Measurements from ENCODE around the gene ARHGDIA.

The ARHGDIA gene

DNA sequence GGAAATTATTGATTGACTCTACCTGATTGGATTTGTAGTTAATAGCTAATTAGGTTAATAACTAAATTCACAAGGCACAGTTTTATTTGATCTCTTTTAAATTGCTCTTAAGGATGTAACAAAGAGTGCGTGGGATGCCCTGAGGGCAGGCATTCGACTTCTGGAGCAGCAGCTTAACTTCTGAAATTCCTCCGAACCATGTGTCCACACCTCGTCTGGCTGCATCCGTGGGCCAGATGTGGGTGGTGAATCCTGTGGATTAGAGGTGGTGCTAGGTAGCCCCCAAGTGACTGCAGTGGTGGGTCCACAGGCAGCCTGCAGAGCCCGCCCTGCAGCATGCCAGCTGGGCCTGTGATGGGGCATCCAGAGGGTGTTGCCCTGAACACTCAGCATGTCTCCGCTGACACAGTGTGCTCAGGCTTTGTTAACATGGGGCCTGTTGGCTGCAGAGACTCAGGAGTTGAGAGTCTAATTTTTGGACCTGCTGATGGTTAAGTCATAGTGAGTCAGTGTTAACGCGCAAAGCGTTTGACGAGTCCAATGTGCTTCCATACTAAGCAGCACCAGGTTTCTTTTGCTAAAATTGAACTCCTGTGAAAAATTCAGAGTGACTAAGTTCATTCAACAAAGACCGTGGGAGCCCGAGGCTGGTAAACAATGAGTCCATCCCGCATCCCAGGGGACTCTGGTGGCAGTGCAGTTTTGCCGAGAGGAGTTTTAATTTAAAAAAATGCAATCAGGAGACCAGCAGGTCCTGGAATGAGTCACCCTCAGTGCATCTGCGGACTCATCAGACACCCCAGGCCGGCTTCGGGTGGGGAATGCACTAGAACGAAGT lies 27.1 kb upstream of the ARHGDIA start:
- no peak for DNase-seq
- no peaks in the 10 kb centered on the region for H4K20me1 ChIP-seq (ENCODE audit: insufficient read depth, low read length)
- H3K36me3 ChIP-seq (replicated peaks; ENCODE audit: insufficient read depth, low read length): no peaks in the 10 kb centered on the region
- no peaks in the 10 kb centered on the region for H3K9me2 ChIP-seq (replicated peaks; ENCODE audit: insufficient read depth, low read length)
- H2AFZ ChIP-seq (ENCODE audit: low read length): no peak overlapping the region
- H3K9me3 ChIP-seq (replicated peaks; ENCODE audit: insufficient read depth, low read length): no peaks in the 10 kb centered on the region
- no peaks in the 10 kb centered on the region for H3K4me1 ChIP-seq (ENCODE audit: low read length)
- TF ChIP-seq EZH2 (optimal IDR thresholded peaks at IDR 0.05; ENCODE audit: low read depth, low read length) (no peak), EZH2phosphoT487 (IDR thresholded peaks at IDR 0.05; ENCODE audit: low read length) (no peak)
- TF ChIP-seq, protein P1, sequence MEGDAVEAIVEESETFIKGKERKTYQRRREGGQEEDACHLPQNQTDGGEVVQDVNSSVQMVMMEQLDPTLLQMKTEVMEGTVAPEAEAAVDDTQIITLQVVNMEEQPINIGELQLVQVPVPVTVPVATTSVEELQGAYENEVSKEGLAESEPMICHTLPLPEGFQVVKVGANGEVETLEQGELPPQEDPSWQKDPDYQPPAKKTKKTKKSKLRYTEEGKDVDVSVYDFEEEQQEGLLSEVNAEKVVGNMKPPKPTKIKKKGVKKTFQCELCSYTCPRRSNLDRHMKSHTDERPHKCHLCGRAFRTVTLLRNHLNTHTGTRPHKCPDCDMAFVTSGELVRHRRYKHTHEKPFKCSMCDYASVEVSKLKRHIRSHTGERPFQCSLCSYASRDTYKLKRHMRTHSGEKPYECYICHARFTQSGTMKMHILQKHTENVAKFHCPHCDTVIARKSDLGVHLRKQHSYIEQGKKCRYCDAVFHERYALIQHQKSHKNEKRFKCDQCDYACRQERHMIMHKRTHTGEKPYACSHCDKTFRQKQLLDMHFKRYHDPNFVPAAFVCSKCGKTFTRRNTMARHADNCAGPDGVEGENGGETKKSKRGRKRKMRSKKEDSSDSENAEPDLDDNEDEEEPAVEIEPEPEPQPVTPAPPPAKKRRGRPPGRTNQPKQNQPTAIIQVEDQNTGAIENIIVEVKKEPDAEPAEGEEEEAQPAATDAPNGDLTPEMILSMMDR (IDR thresholded peaks at IDR 0.05; ENCODE audit: low read length): no peak
- peaks cover 8% of the 10 kb centered on the region for H3K79me2 ChIP-seq (ENCODE audit: low read length)
- no peaks in the 10 kb centered on the region; the same call in 1 of the 2 replicates for H3K27me3 ChIP-seq (replicated peaks; ENCODE audit: insufficient read depth, low read length)
- H3K9ac ChIP-seq (ENCODE audit: low read length): no peak overlapping the region
- H3F3A ChIP-seq (ENCODE audit: insufficient read depth, low read length): no peaks in the 10 kb centered on the region
- H3K4me3 ChIP-seq (ENCODE audit: low read length): no peak overlapping the region
- no peak overlapping the region for H3K27ac ChIP-seq (ENCODE audit: low read length)
- no peak overlapping the region for H3K4me2 ChIP-seq (ENCODE audit: low read depth, low read length)

DNA sequence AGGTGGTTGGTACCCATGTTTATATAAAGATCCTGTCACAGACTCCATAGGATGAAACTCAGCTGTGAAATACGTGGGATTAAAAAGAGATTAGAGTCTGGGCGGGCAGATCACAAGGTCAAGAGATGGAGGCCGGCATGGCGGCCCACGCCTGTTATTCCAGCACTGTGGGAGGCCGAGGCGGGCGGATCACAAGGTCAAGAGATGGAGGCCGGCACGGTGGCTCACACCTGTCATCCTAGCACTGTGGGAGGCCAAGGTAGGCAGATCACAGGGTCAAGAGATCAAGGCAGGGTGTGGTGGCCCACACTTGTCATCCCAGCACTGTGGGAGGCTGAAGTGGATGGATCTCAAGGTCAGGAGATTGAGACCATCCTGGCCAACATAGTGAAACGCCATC lies 24.3 kb upstream of the ARHGDIA start:
- peaks cover 5% of the 10 kb centered on the region for H3F3A ChIP-seq (ENCODE audit: insufficient read depth, low read length)
- no peak for DNase-seq
- no peak overlapping the region for H3K4me3 ChIP-seq (ENCODE audit: low read length)
- no peak overlapping the region for H2AFZ ChIP-seq (ENCODE audit: low read length)
- no peaks in the 10 kb centered on the region for H3K4me1 ChIP-seq (ENCODE audit: low read length)
- H3K9me2 ChIP-seq (replicated peaks; ENCODE audit: insufficient read depth, low read length): no peaks in the 10 kb centered on the region
- no peak overlapping the region for H3K27ac ChIP-seq (ENCODE audit: low read length)
- no peaks in the 10 kb centered on the region for H4K20me1 ChIP-seq (ENCODE audit: insufficient read depth, low read length)
- no peak overlapping the region for H3K9ac ChIP-seq (ENCODE audit: low read length)
- no peaks in the 10 kb centered on the region for H3K36me3 ChIP-seq (replicated peaks; ENCODE audit: insufficient read depth, low read length)
- H3K4me2 ChIP-seq (ENCODE audit: low read depth, low read length): no peak overlapping the region
- H3K79me2 ChIP-seq (ENCODE audit: low read length): peaks cover 27% of the 10 kb centered on the region
- no peaks in the 10 kb centered on the region for H3K27me3 ChIP-seq (replicated peaks; ENCODE audit: insufficient read depth, low read length)
- TF ChIP-seq, protein P1 (IDR thresholded peaks at IDR 0.05; ENCODE audit: low read length): no peak
- no peak for TF ChIP-seq EZH2 (optimal IDR thresholded peaks at IDR 0.05; ENCODE audit: low read depth, low read length)
- TF ChIP-seq EZH2phosphoT487 (IDR thresholded peaks at IDR 0.05; ENCODE audit: low read length): no peak
- H3K9me3 ChIP-seq (replicated peaks; ENCODE audit: insufficient read depth, low read length): no peaks in the 10 kb centered on the region

DNA sequence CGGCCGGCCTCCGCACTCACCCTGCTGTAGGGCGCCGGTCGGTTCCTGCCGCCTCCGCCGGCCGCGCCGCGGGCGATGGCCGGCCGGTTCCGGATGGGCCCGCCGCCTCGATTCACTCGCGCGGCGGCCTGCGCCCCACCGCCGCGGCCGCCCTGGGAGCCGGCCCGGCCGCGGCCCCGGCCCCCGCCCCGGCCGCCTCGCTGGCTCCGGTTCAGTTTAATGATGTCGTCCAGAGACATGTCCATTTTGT lies 20.1 kb upstream of the ARHGDIA start:
- H3K9me2 ChIP-seq (replicated peaks; ENCODE audit: insufficient read depth, low read length): no peaks in the 10 kb centered on the region
- H3K36me3 ChIP-seq (replicated peaks; ENCODE audit: insufficient read depth, low read length): peaks cover 26% of the 10 kb centered on the region
- peaks cover 5% of the 10 kb centered on the region for H3F3A ChIP-seq (ENCODE audit: insufficient read depth, low read length)
- H3K9ac ChIP-seq (ENCODE audit: low read length): peak overlapping the region; percentile 90
- peak overlapping the region; percentile 91; the same call in 1 of the 2 replicates for H3K27ac ChIP-seq (ENCODE audit: low read length)
- H3K4me2 ChIP-seq (ENCODE audit: low read depth, low read length): no peak overlapping the region
- H2AFZ ChIP-seq (ENCODE audit: low read length): no peak overlapping the region
- no peaks in the 10 kb centered on the region for H3K27me3 ChIP-seq (replicated peaks; ENCODE audit: insufficient read depth, low read length)
- no peak for DNase-seq
- TF ChIP-seq EZH2 (optimal IDR thresholded peaks at IDR 0.05; ENCODE audit: low read depth, low read length) (no peak), EZH2phosphoT487 (IDR thresholded peaks at IDR 0.05; ENCODE audit: low read length) (no peak)
- H3K9me3 ChIP-seq (replicated peaks; ENCODE audit: insufficient read depth, low read length): no peaks in the 10 kb centered on the region
- H3K79me2 ChIP-seq (ENCODE audit: low read length): peaks cover 66% of the 10 kb centered on the region
- peak overlapping the region; percentile 71; the same call in 1 of the 2 replicates for H3K4me3 ChIP-seq (ENCODE audit: low read length)
- peaks cover 10% of the 10 kb centered on the region for H3K4me1 ChIP-seq (ENCODE audit: low read length)
- no peaks in the 10 kb centered on the region for H4K20me1 ChIP-seq (ENCODE audit: insufficient read depth, low read length)

Measured in MM.1S (cell line).